Measurements from ENCODE around the gene CCDC88B. TPM values are rescaled to one million over a fixed set of nuclear protein-coding genes. Genes with fewer than 3 reads are reported as not detected.

The CCDC88B gene
- total RNA-seq, 1 experiment from 2014 or later, result 7.6 TPM

DNA sequence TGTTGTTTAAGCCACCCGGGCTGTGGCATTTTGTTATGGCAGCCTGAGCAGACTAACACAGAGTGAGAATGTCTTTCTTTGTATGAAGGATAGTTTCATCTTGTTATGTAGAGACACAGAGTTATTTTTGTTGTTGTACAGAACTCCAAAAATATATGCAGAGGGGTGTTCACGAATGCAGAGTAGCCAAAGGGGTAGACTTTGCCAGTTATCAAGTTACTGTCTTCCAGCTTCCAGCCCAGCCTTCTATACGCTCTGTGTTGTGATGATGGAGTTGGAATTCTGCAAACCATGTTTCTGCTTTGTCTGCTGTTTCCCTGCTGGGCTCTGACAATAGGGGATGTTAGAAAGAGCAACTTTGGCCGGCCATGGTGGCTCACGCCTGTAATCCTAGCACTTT, 63.1 kb downstream of the CCDC88B start:
- Mint-ChIP-seq H3K36me3 (ENCODE audit: insufficient read depth, unreplicated experiment) (no peaks in the 10 kb centered on the region), H3K27me3 (ENCODE audit: unreplicated experiment) (peaks cover 66% of the 10 kb centered on the region), H3K4me3 (ENCODE audit: low read depth, unreplicated experiment) (no peak overlapping the region), H3K27ac (ENCODE audit: unreplicated experiment) (no peak overlapping the region), H3K9me3 (ENCODE audit: low read depth, unreplicated experiment) (peaks cover 2% of the 10 kb centered on the region), H3K4me1 (ENCODE audit: low read depth, unreplicated experiment) (peaks cover 11% of the 10 kb centered on the region)
- CTCF ChIA-PET, result no interaction called here
- TF ChIP-seq CTCF (IDR thresholded peaks at IDR 0.05; ENCODE audit: unreplicated experiment), result no peak
- BruUV-seq (replicated peaks), result no TSS peak
- intact Hi-C loops (cut with micrococcal nuclease; ENCODE audit: unreplicated experiment), result no loop called here
- no peak for DNase-seq

GRCh38 chr11:64406221-64406946, 66.4 kb downstream of the CCDC88B start:
- DNase-seq, result no peak
- no TSS peak for BruUV-seq (replicated peaks)
- no peak overlapping the region for H3K4me3 Mint-ChIP-seq (ENCODE audit: low read depth, unreplicated experiment)
- no peaks in the 10 kb centered on the region for H3K36me3 Mint-ChIP-seq (ENCODE audit: insufficient read depth, unreplicated experiment)
- no peak overlapping the region for H3K27ac Mint-ChIP-seq (ENCODE audit: unreplicated experiment)
- H3K4me1 Mint-ChIP-seq (ENCODE audit: low read depth, unreplicated experiment), result no peaks in the 10 kb centered on the region
- intact Hi-C loops (cut with micrococcal nuclease; ENCODE audit: unreplicated experiment), result no loop called here
- peaks cover 66% of the 10 kb centered on the region for H3K27me3 Mint-ChIP-seq (ENCODE audit: unreplicated experiment)
- no peaks in the 10 kb centered on the region for H3K9me3 Mint-ChIP-seq (ENCODE audit: low read depth, unreplicated experiment)
- CTCF ChIA-PET, result interaction anchor here (0.9 kb wide), 1 partner anchor 36 kb away, joined by 11 read pairs; no protein-coding TSS in a partner anchor
- no peak for TF ChIP-seq CTCF (IDR thresholded peaks at IDR 0.05; ENCODE audit: unreplicated experiment)

Small RNAs within 50 kb of the gene (microRNA-seq; reads per million reads assigned to microRNA genes)
- gene MIR1237 (6.0 reads per million, percentile 20 among the genes with 10 or more reads in this experiment), gene MIR7155 (not detected)

Other genes starting within 250 kb of the CCDC88B start
- 35.7 and 38.0 TPM in 2 replicates for gene MACROD1, start 174.1 kb upstream of the CCDC88B start, total RNA-seq (2022)
- gene STIP1, start 154.0 kb upstream of the CCDC88B start, total RNA-seq (2022), result 344 and 391 TPM in 2 replicates
- gene FERMT3, start 133.5 kb upstream of the CCDC88B start, total RNA-seq (2022), result 16.6 and 18.6 TPM in 2 replicates
- gene TRPT1, start 114.0 kb upstream of the CCDC88B start, total RNA-seq (2022), result 43.1 TPM in 2 replicates
- gene NUDT22, start 113.9 kb upstream of the CCDC88B start, total RNA-seq (2022), result 58.7 and 63.6 TPM in 2 replicates
- gene DNAJC4, start 109.7 kb upstream of the CCDC88B start, total RNA-seq (2022), result 26.6 and 28.0 TPM in 2 replicates
- 88.8 and 91.5 TPM in 2 replicates for gene VEGFB, start 105.6 kb upstream of the CCDC88B start, total RNA-seq (2022)
- gene FKBP2, start 99.1 kb upstream of the CCDC88B start, total RNA-seq (2022), result 87.4 and 91.3 TPM in 2 replicates
- gene PPP1R14B, start 93.3 kb upstream of the CCDC88B start, total RNA-seq (2022), result 276 and 334 TPM in 2 replicates
- gene PLCB3, start 88.7 kb upstream of the CCDC88B start, total RNA-seq (2022), result 35.9 and 39.5 TPM in 2 replicates
- gene BAD, start 55.5 kb upstream of the CCDC88B start, total RNA-seq (2022), result 30.2 and 33.6 TPM in 2 replicates
- 33.3 and 37.0 TPM in 2 replicates for gene GPR137, start 54.4 kb upstream of the CCDC88B start, total RNA-seq (2022)
- not detected in 2 replicates for gene KCNK4, start 48.9 kb upstream of the CCDC88B start, total RNA-seq (2022)
- 0.85 TPM in 1 of 2 replicates, not detected in the other for gene CATSPERZ, start 39.8 kb upstream of the CCDC88B start, total RNA-seq (2022)
- gene ESRRA, start 34.7 kb upstream of the CCDC88B start, total RNA-seq (2022), result 53.4 and 59.7 TPM in 2 replicates
- gene TRMT112, start 22.6 kb upstream of the CCDC88B start, total RNA-seq (2022), result 197 and 211 TPM in 2 replicates
- 165 TPM in 2 replicates for gene PRDX5, start 22.1 kb upstream of the CCDC88B start, total RNA-seq (2022)
- 46.0 and 56.5 TPM in 2 replicates for gene RPS6KA4, start 19.0 kb downstream of the CCDC88B start, total RNA-seq (2022)
- gene SLC22A11, start 215.7 kb downstream of the CCDC88B start, total RNA-seq (2022), result not detected in 2 replicates

Measured in Calu3 (cell line).